H1 (cell line): ENCODE data around the gene KISS1R. TPM values are rescaled to one million over a fixed set of nuclear protein-coding genes. Genes with fewer than 3 reads are reported as not detected.

ENCODE experiments used
- CTCF ChIA-PET: fragments of 300-600 bp; sonication (Branson Sonifier 250); formaldehyde crosslinking; loops from one replicate; lab custom pipeline; 2021; ENCODE audit not compliant: partially characterized antibody; lab: Charles Lee
- POLR2A ChIA-PET: fragments of 300-600 bp; sonication (Branson Sonifier 250); formaldehyde crosslinking; loops from one replicate; lab custom pipeline; 2021; ENCODE audit warnings: inconsistent platforms; ENCODE audit not compliant: partially characterized antibody; lab: Charles Lee
- DNase-seq, 2 experiments: peaks; one replicate each; pipeline versions ENCODE4 v3.0.0 to v3.0.0-alpha.2; 2010 to 2022; ENCODE audit warnings: low spot score in 2 of 2, low read depth in 1 of 2, mixed read lengths in 1 of 2
- FAIRE-seq: peaks from 2 replicates; lab custom pipeline; 2011; peaks lifted over from hg19 to GRCh38; lab: Jason Lieb, UNC
- H2AFZ ChIP-seq: 2 replicates; pipeline ENCODE4 v1.8.1; 2012; ENCODE audit warnings: low read length, inconsistent platforms
- H2AK5ac ChIP-seq: 2 replicates; pipeline ENCODE4 v1.6.1; 2013; ENCODE audit warnings: low read depth, low read length
- H2BK120ac ChIP-seq: replicated peaks from 2 replicates; pipeline ENCODE3; 2013; ENCODE audit warnings: low read depth, low read length, inconsistent platforms
- H2BK12ac ChIP-seq: 2 replicates; pipeline ENCODE4 v1.6.1; 2013; ENCODE audit warnings: low read depth, low read length
- H2BK15ac ChIP-seq: 2 replicates; pipeline ENCODE4 v1.6.1; 2013; ENCODE audit warnings: low read length
- H2BK20ac ChIP-seq: 2 replicates; pipeline ENCODE4 v1.6.1; 2013; ENCODE audit warnings: low read length
- H2BK5ac ChIP-seq: 2 replicates; pipeline ENCODE4 v1.6.1; 2013; ENCODE audit warnings: low read depth, low read length
- H3K14ac ChIP-seq: 2 replicates; pipeline ENCODE4 v1.6.1; 2013; ENCODE audit warnings: inconsistent platforms; ENCODE audit not compliant: insufficient read length
- H3K18ac ChIP-seq: 2 replicates; pipeline ENCODE4 v1.6.1; 2013; ENCODE audit warnings: low read length; ENCODE audit errors: extremely low read depth
- H3K23ac ChIP-seq: 2 replicates; pipeline ENCODE4 v1.6.1; 2013; ENCODE audit warnings: inconsistent platforms; ENCODE audit not compliant: insufficient read length
- H3K23me2 ChIP-seq: 2 replicates; pipeline ENCODE4 v1.6.1; 2013; ENCODE audit warnings: low read depth, low read length
- H3K27ac ChIP-seq: 2 replicates; pipeline ENCODE4 v1.6.1; 2011; ENCODE audit warnings: low read depth, low read length, inconsistent platforms
- H3K27me3 ChIP-seq, 4 experiments: replicated peaks in 1 of 4; 1 replicate in 1 of 4; 2 replicates in 3 of 4; pipeline versions ENCODE4 v1.6.1 to v1.8.1; 2011 to 2013; ENCODE audit warnings: low read length in 3 of 4, mild to moderate bottlenecking in 3 of 4, inconsistent platforms in 2 of 4, mixed read lengths in 2 of 4, moderate library complexity in 1 of 4; ENCODE audit not compliant: control insufficient read depth in 3 of 4, insufficient read depth in 3 of 4; ENCODE audit errors: extremely low read depth in 1 of 4
- H3K36me3 ChIP-seq, 4 experiments: 2 replicates each; pipeline versions ENCODE4 v1.6.1 to v1.8.1; 2011 to 2013; ENCODE audit warnings: mild to moderate bottlenecking in 4 of 4, low read length in 3 of 4, moderate library complexity in 2 of 4, control low read depth in 1 of 4, inconsistent platforms in 1 of 4; ENCODE audit not compliant: insufficient read depth in 4 of 4, control insufficient read depth in 2 of 4
- H3K4ac ChIP-seq: replicated peaks from 2 replicates; pipeline ENCODE3; 2013; ENCODE audit warnings: low read length, low read depth, mixed read lengths, inconsistent platforms; ENCODE audit not compliant: insufficient read length
- H3K4me1 ChIP-seq, 4 experiments: replicated peaks in 1 of 4; 1 replicate in 1 of 4; 2 replicates in 3 of 4; pipeline versions ENCODE4 v1.6.1 to v1.8.1; 2011 to 2013; ENCODE audit warnings: low read length in 3 of 4, inconsistent platforms in 2 of 4, mixed read lengths in 1 of 4; ENCODE audit not compliant: insufficient read depth in 4 of 4, control insufficient read depth in 3 of 4
- H3K4me2 ChIP-seq, 2 experiments: 2 replicates each; pipeline versions ENCODE4 v1.6.1 to v1.8.1; 2011 to 2013; ENCODE audit warnings: low read depth in 2 of 2, low read length in 2 of 2, control low read depth in 1 of 2, inconsistent platforms in 1 of 2, mild to moderate bottlenecking in 1 of 2; ENCODE audit not compliant: insufficient read depth in 1 of 2
- H3K4me3 ChIP-seq, 4 experiments: fragments of 200-600, 300-600 bp in 1 of 4; sonication (generic), shearing (Covaris generic), sonication (Bioruptor Twin) in 1 of 4; 2 replicates each; pipeline versions ENCODE4 v1.5.1 to v1.8.1; 2011 to 2016; ENCODE audit warnings: low read length in 4 of 4, low read depth in 3 of 4, control low read depth in 2 of 4, inconsistent platforms in 2 of 4, mild to moderate bottlenecking in 2 of 4, mixed read lengths in 1 of 4, moderate library complexity in 1 of 4; ENCODE audit not compliant: insufficient read depth in 2 of 4; ENCODE audit errors: extremely low read depth in 1 of 4
- H3K56ac ChIP-seq: replicated peaks from 2 replicates; pipeline ENCODE3; 2013; ENCODE audit warnings: low read depth, mild to moderate bottlenecking, mixed read lengths, low read length, inconsistent platforms; ENCODE audit not compliant: insufficient read length
- H3K79me1 ChIP-seq: 2 replicates; pipeline ENCODE4 v1.6.1; 2013; ENCODE audit warnings: low read depth, low read length, control low read depth
- H3K79me2 ChIP-seq, 2 experiments: 2 replicates each; pipeline versions ENCODE4 v1.6.1 to v1.8.1; 2012 to 2013; ENCODE audit warnings: low read length in 2 of 2, mild to moderate bottlenecking in 2 of 2, inconsistent platforms in 1 of 2; ENCODE audit not compliant: insufficient read depth in 2 of 2, control insufficient read depth in 1 of 2
- H3K9ac ChIP-seq, 4 experiments: replicated peaks in 1 of 4; 1 replicate in 1 of 4; 2 replicates in 3 of 4; pipeline versions ENCODE4 v1.6.1 to v1.8.1; 2011 to 2013; ENCODE audit warnings: low read depth in 3 of 4, low read length in 3 of 4, control low read depth in 2 of 4, mild to moderate bottlenecking in 2 of 4, moderate library complexity in 2 of 4, inconsistent platforms in 1 of 4; ENCODE audit errors: extremely low read depth in 1 of 4
- H3K9me3 ChIP-seq, 2 experiments: 2 replicates each; pipeline versions ENCODE4 v1.6.1 to v1.8.1; 2012 to 2013; ENCODE audit warnings: mild to moderate bottlenecking in 2 of 2, moderate library complexity in 2 of 2, control low read depth in 1 of 2, inconsistent platforms in 1 of 2, low read depth in 1 of 2, low read length in 1 of 2, mixed read lengths in 1 of 2; ENCODE audit not compliant: insufficient read depth in 2 of 2
- H4K20me1 ChIP-seq, 2 experiments: replicated peaks in 1 of 2; 2 replicates each; pipeline versions ENCODE3 to v1.8.1; 2011 to 2013; ENCODE audit warnings: inconsistent platforms in 2 of 2, low read length in 2 of 2, mild to moderate bottlenecking in 1 of 2; ENCODE audit not compliant: insufficient read depth in 2 of 2, control insufficient read depth in 1 of 2
- H4K5ac ChIP-seq: 2 replicates; pipeline ENCODE4 v1.6.1; 2013; ENCODE audit warnings: low read length, low read depth, mixed read lengths, inconsistent platforms; ENCODE audit not compliant: insufficient read length
- H4K8ac ChIP-seq: 2 replicates; pipeline ENCODE4 v1.8.0; 2013; ENCODE audit warnings: mild to moderate bottlenecking, moderate library complexity, low read length, inconsistent platforms; ENCODE audit not compliant: insufficient read depth; ENCODE audit errors: extremely low read depth
- H4K91ac ChIP-seq: replicated peaks from 2 replicates; pipeline ENCODE3; 2013; ENCODE audit warnings: low read length, mixed read lengths, inconsistent platforms; ENCODE audit not compliant: insufficient read length
- BACH1 ChIP-seq: IDR thresholded peaks from 2 replicates; pipeline ENCODE4 v1.6.1; 2012; ENCODE audit warnings: low read length, improper control_type of control experiment
- NANOG ChIP-seq: IDR thresholded peaks from 2 replicates; pipeline ENCODE4 v1.6.1; 2011; ENCODE audit warnings: low read length, low read depth, mild to moderate bottlenecking, inconsistent platforms; ENCODE audit not compliant: insufficient read depth, poor library complexity, severe bottlenecking
- RXRA ChIP-seq: IDR thresholded peaks from 2 replicates; pipeline ENCODE4 v1.6.1; 2011; ENCODE audit warnings: low read depth, mild to moderate bottlenecking, low read length, moderate library complexity; ENCODE audit not compliant: insufficient read depth
- SIN3A ChIP-seq, 2 experiments: IDR thresholded peaks in 1 of 2; conservative IDR thresholded peaks in 1 of 2; 2 replicates each; pipeline ENCODE4 v1.6.1; 2011 to 2012; ENCODE audit warnings: low read length in 2 of 2, improper control_type of control experiment in 1 of 2, low read depth in 1 of 2, mild to moderate bottlenecking in 1 of 2
- SIRT6 ChIP-seq: IDR thresholded peaks from one replicate; pipeline ENCODE4 v1.7.1; 2012; ENCODE audit warnings: low read length, inconsistent platforms
- SUZ12 ChIP-seq: fragments of 200-600 bp; sonication (generic); IDR thresholded peaks from 2 replicates; pipeline ENCODE4 v1.6.1; 2012; ENCODE audit warnings: mild to moderate bottlenecking, inconsistent platforms, low read length, moderate library complexity, mixed read lengths
- WGBS, 2 experiments: shearing (Covaris generic) in 1 of 2; methylation state at CpG; one replicate each; pipeline versions ENCODE4 v1.1.6 to v1.1.7; 2013 to 2015; ENCODE audit warnings: low lambda C conversion rate in 2 of 2, mixed read lengths in 2 of 2, inconsistent platforms in 1 of 2, low coverage in 1 of 2, missing lambda C conversion rate in 1 of 2; ENCODE audit not compliant: insufficient replicate concordance in 2 of 2, insufficient coverage in 1 of 2, insufficient read length in 1 of 2; ENCODE audit errors: extremely low coverage in 1 of 2, missing lambda C conversion rate in 1 of 2; 5-methylcytosine and 5-hydroxymethylcytosine counted together
- polyA plus RNA-seq, 7 experiments: library from polyadenylated mRNA; depleted of rRNA in 3 of 7; stranded (reverse) in 5 of 7; unstranded in 2 of 7; fragments of >200 nt in 5 of 7; fragments of 200-250 nt in 2 of 7; gene quantifications; 1 replicate in 5 of 7; 2 replicates in 1 of 7; 4 replicates in 1 of 7; pipeline versions ENCODE4 v1.2.1 to v1.2.3, GENCODE V29; 2011 to 2013; ENCODE audit warnings: missing spikeins in 2 of 7, mixed read lengths in 2 of 7
- total RNA-seq: library from RNA; stranded (reverse); fragmentation: NEBNext Ultra II Directional; extraction: Animal tissue kit (Norgen Biotek cat#: 25700); gene quantifications from 2 replicates; pipeline ENCODE4 v1.2.1, GENCODE V29; 2021
- TF ChIP-seq, protein P1 (sequence below): IDR thresholded peaks from 2 replicates; pipeline ENCODE4 v1.6.1; 2011; ENCODE audit warnings: low read length, improper control_type of control experiment

The KISS1R gene
- total and polyA plus RNA-seq, 2 of the 8 experiments (the other 6 are each of a cell fraction or from before 2014, with no cell fraction given), result 2.3 to 2.7 TPM

DNA sequence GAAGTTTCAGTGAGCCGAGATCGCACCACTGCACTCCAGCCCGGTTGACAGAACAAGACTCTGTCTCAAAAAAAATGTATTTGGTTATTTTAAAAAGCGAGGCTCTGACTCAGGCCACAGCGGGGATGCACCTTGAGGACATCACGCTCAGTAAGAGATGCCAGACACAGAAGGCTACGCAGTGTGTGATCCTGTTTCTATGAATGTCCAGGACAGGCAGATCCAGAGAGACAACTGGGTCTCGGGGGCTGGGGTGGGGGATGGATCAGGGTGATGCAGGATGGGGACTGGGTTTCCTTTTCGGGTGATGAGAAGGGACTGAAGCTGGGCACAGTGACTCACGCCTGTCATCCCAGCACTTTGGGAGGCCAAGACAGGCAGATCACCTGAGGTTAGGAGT lies 29.5 kb upstream of the KISS1R start:
- Histone ChIP-seq H3K27me3 (no peaks in the 10 kb centered on the region), H3K36me3 (peaks cover 0 to 21% (median 10%) of the 10 kb centered on the region in 4 experiments; a peak in 4 of 8 replicates), H4K20me1 (peaks cover 5 to 17% of the 10 kb centered on the region in 2 experiments), H3K23me2 (peaks cover 3% of the 10 kb centered on the region; the same call in 1 of the 2 replicates), H2BK15ac (no peak overlapping the region), H4K5ac (no peak overlapping the region), H3K9me3 (no peaks in the 10 kb centered on the region), H3K18ac (no peak overlapping the region), H2AK5ac (no peak overlapping the region), H3K4me3 (no peak overlapping the region), H2BK12ac (no peak overlapping the region), H3K79me2 (no peaks in the 10 kb centered on the region; a peak in 1 of 4 replicates), H3K23ac (no peak overlapping the region), H2BK120ac (no peak overlapping the region), H3K4ac (no peak overlapping the region), H3K27ac (no peak overlapping the region), H3K14ac (no peak overlapping the region), H3K9ac (no peak overlapping the region), H2BK20ac (no peak overlapping the region), H4K8ac (no peak overlapping the region), H3K79me1 (peaks cover 7% of the 10 kb centered on the region), H2AFZ (no peak overlapping the region), H4K91ac (no peak overlapping the region), H2BK5ac (no peak overlapping the region), H3K4me2 (no peak overlapping the region), H3K56ac (no peak overlapping the region), H3K4me1 (peaks cover 0 to 2% (median 0%) of the 10 kb centered on the region in 4 experiments; a peak in 2 of 7 replicates)
- DNase-seq (no peak), FAIRE-seq (no peak)
- CTCF ChIA-PET, result interaction anchor here (1.1 to 1.2 kb wide), 2 partner anchors 9 to 10 kb away, joined by 4 to 5 read pairs; no protein-coding TSS in a partner anchor
- TF ChIP-seq SIN3A (conservative IDR thresholded peaks at IDR 0.05 in 1 of 2, IDR thresholded peaks at IDR 0.05 in 1 of 2; ENCODE audit: low read depth in 1 of 2, low read length in 2 of 2) (no peak), SUZ12 (no peak), SIRT6 (no peak), BACH1 (no peak), NANOG (no peak), RXRA (no peak)
- TF ChIP-seq, protein P1, sequence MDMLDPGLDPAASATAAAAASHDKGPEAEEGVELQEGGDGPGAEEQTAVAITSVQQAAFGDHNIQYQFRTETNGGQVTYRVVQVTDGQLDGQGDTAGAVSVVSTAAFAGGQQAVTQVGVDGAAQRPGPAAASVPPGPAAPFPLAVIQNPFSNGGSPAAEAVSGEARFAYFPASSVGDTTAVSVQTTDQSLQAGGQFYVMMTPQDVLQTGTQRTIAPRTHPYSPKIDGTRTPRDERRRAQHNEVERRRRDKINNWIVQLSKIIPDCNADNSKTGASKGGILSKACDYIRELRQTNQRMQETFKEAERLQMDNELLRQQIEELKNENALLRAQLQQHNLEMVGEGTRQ, result no peak
- POLR2A ChIA-PET, result interaction anchor here (8.8 kb wide), 1 partner anchor 10 kb away, joined by 82 read pairs; no protein-coding TSS in a partner anchor
- WGBS, 2 experiments, result 89% methylated on average over 10 of the region's 10 CpGs; no CpG with 5 or more reads in 1 of the 2 experiments
